CD14-positive monocyte (primary cell): ENCODE results near the gene PRLR. TPM values are rescaled to one million over a fixed set of nuclear protein-coding genes. Genes with fewer than 3 reads are reported as not detected.

Experiments
- DNase-seq, 3 donors: peaks; one replicate each; pipeline ENCODE4 v3.0.0-alpha.2; 2011 to 2022
- H2AFZ ChIP-seq: 2 replicates; pipeline ENCODE4 v1.6.0; 2012; ENCODE audit warnings: mild to moderate bottlenecking, low read depth, low read length, inconsistent platforms; ENCODE audit not compliant: insufficient read depth, poor library complexity, severe bottlenecking
- H3K27ac ChIP-seq, 2 donors: 1 replicate in 1 of 2; 2 replicates in 1 of 2; pipeline ENCODE4 v1.5.1; 2012 to 2013; ENCODE audit warnings: low read length in 2 of 2, control low read depth in 1 of 2, inconsistent platforms in 1 of 2, low read depth in 1 of 2, mild to moderate bottlenecking in 1 of 2
- H3K27me3 ChIP-seq, 2 donors: one replicate each; pipeline versions ENCODE4 v1.6.0 to v1.6.1; 2011 to 2013; ENCODE audit warnings: low read length in 2 of 2; ENCODE audit not compliant: control insufficient read depth in 2 of 2, insufficient read depth in 2 of 2
- H3K36me3 ChIP-seq, 2 donors: replicated peaks in 1 of 2; 1 replicate in 1 of 2; 2 replicates in 1 of 2; pipeline versions ENCODE4 v1.5.1 to v1.6.1; 2012 to 2013; ENCODE audit warnings: low read length in 2 of 2, control low read depth in 1 of 2, inconsistent platforms in 1 of 2, mild to moderate bottlenecking in 1 of 2; ENCODE audit not compliant: insufficient read depth in 2 of 2, control insufficient read depth in 1 of 2
- H3K4me1 ChIP-seq, 2 donors: 1 replicate in 1 of 2; 2 replicates in 1 of 2; pipeline versions ENCODE4 v1.5.1 to v1.6.1; 2012 to 2013; ENCODE audit warnings: low read length in 2 of 2, control low read depth in 1 of 2, inconsistent platforms in 1 of 2, mild to moderate bottlenecking in 1 of 2, moderate library complexity in 1 of 2; ENCODE audit not compliant: insufficient read depth in 2 of 2, control insufficient read depth in 1 of 2
- H3K4me2 ChIP-seq: replicated peaks from 2 replicates; pipeline ENCODE3; 2012; ENCODE audit warnings: low read length, moderate library complexity, mild to moderate bottlenecking; ENCODE audit not compliant: poor library complexity, severe bottlenecking; ENCODE audit errors: extremely low read depth
- H3K4me3 ChIP-seq, 3 experiments: fragments of 200-600 bp in 1 of 3; sonication (generic) in 1 of 3; replicated peaks in 1 of 3; 1 replicate in 2 of 3; 2 replicates in 1 of 3; pipeline ENCODE4 v1.5.1; 2011 to 2013; ENCODE audit warnings: low read length in 3 of 3, mild to moderate bottlenecking in 3 of 3, control low read depth in 2 of 3, low read depth in 2 of 3, inconsistent platforms in 1 of 3, moderate library complexity in 1 of 3
- H3K79me2 ChIP-seq: 2 replicates; pipeline ENCODE4 v1.6.0; 2012; ENCODE audit warnings: mild to moderate bottlenecking, control low read depth, inconsistent platforms, low read length, moderate library complexity; ENCODE audit not compliant: insufficient read depth
- H3K9ac ChIP-seq: 2 replicates; pipeline ENCODE4 v1.6.0; 2017; ENCODE audit warnings: low read length, mild to moderate bottlenecking; ENCODE audit not compliant: insufficient read depth, poor library complexity, severe bottlenecking
- H3K9me3 ChIP-seq, 2 donors: replicated peaks in 1 of 2; 1 replicate in 1 of 2; 2 replicates in 1 of 2; pipeline versions ENCODE4 v1.5.1 to v1.6.1; 2012 to 2013; ENCODE audit warnings: low read length in 2 of 2, control low read depth in 1 of 2; ENCODE audit not compliant: control insufficient read depth in 1 of 2, insufficient read depth in 1 of 2
- H4K20me1 ChIP-seq: 2 replicates; pipeline ENCODE4 v1.6.0; 2012; ENCODE audit warnings: mild to moderate bottlenecking, low read length, control low read depth, moderate library complexity; ENCODE audit not compliant: insufficient read depth
- H3K27ac Mint-ChIP-seq, 7 donors: one replicate each; pipeline ENCODE4 v1.8.0; 2020; ENCODE audit warnings: mild to moderate bottlenecking in 7 of 7, mixed read lengths in 7 of 7, moderate library complexity in 6 of 7, inconsistent platforms in 2 of 7
- H3K27me3 Mint-ChIP-seq, 3 donors: one replicate each; pipeline ENCODE4 v1.8.0; 2021 to 2022; ENCODE audit warnings: low read depth in 3 of 3, mild to moderate bottlenecking in 3 of 3, mixed read lengths in 3 of 3, moderate library complexity in 3 of 3, inconsistent platforms in 1 of 3
- H3K36me3 Mint-ChIP-seq, 2 donors: one replicate each; pipeline ENCODE4 v1.8.0; 2020; ENCODE audit warnings: mixed read lengths in 2 of 2, inconsistent platforms in 1 of 2, mild to moderate bottlenecking in 1 of 2
- H3K4me1 Mint-ChIP-seq: one replicate; pipeline ENCODE4 v1.8.0; 2020; ENCODE audit warnings: mild to moderate bottlenecking, mixed read lengths
- H3K4me3 Mint-ChIP-seq, 2 donors: one replicate each; pipeline ENCODE4 v1.8.0; 2020; ENCODE audit warnings: mild to moderate bottlenecking in 2 of 2, mixed read lengths in 2 of 2, moderate library complexity in 1 of 2
- H3K9me3 Mint-ChIP-seq, 7 donors: one replicate each; pipeline ENCODE4 v1.8.0; 2020 to 2022; ENCODE audit warnings: mixed read lengths in 7 of 7, mild to moderate bottlenecking in 6 of 7, moderate library complexity in 6 of 7, inconsistent platforms in 2 of 7
- CTCF ChIP-seq: fragments of 200-600 bp; IDR thresholded peaks from one replicate; pipeline ENCODE4 v1.8.0; 2022; ENCODE audit warnings: antibody characterized with exemption, mild to moderate bottlenecking
- WGBS: methylation state at CpG from one replicate; pipeline ENCODE4 v1.1.5; 2013; ENCODE audit warnings: missing lambda C conversion rate; ENCODE audit not compliant: insufficient coverage; 5-methylcytosine and 5-hydroxymethylcytosine counted together
- intact Hi-C, 2 donors: fragments of 100-400 bp; cut with micrococcal nuclease; formaldehyde crosslinking; loops; one replicate each; pipeline versions ENCODE4 v1.15.0 to v1.15.1; 2023
- polyA plus RNA-seq, 3 donors: library from polyadenylated mRNA; depleted of rRNA in 1 of 3; unstranded in 2 of 3; stranded (reverse) in 1 of 3; fragments of 300-500 nt in 2 of 3; fragments of >200 nt in 1 of 3; fragmentation: Illumina TruSeq in 2 of 3; gene quantifications; 1 replicate in 2 of 3; 2 replicates in 1 of 3; pipeline ENCODE4 v1.2.3, GENCODE V29; 2012 to 2021

PRLR gene
- polyA plus RNA-seq, 3 donors = 0.12 to 1.7 (median 0.88) TPM

DNA sequence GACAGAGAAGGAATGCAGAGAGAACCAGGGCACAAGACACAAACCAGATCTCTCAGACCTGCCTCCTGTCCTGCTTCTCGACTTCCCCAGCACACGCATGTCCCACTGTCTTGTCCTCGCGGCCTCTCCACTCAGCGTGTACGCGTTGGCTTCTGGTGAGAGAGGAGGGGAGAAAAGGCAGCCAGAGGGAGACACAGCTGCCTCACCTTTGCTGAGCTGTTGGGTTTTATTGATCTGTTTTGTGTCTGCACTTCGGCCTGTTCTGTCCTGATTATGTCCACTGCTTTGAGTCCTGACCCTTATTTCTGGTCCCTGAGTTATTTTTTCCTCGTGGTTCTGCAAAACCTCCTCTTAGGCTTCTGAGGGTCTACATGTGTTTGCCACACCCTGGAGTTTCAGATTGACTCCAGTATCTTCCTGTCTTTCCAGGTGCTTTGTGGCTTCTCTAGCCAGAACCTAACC, 95.0 kb downstream of the PRLR start:
- Histone ChIP-seq H3K9ac (no peak overlapping the region), H3K9me3 (no peaks in the 10 kb centered on the region), H3K4me3 (no peak overlapping the region), H3K4me1 (peaks cover 0 to 7% of the 10 kb centered on the region in 2 donors), H3K79me2 (peaks cover 4% of the 10 kb centered on the region), H3K27me3 (no peaks in the 10 kb centered on the region), H2AFZ (no peak overlapping the region), H3K4me2 (no peak overlapping the region), H4K20me1 (no peaks in the 10 kb centered on the region), H3K36me3 (no peaks in the 10 kb centered on the region), H3K27ac (no peak overlapping the region)
- peak overlapping the region in 2 of 7 donors; percentile 21 to 77 for H3K27ac Mint-ChIP-seq
- H3K4me3 Mint-ChIP-seq = no peak overlapping the region
- H3K36me3 Mint-ChIP-seq = peaks cover 19 to 33% of the 10 kb centered on the region in 2 donors
- WGBS = 96% methylated on average over 7 of the region's 9 CpGs
- DNase-seq = no peak
- peaks cover 0 to 2% (median 0%) of the 10 kb centered on the region in 7 donors for H3K9me3 Mint-ChIP-seq
- peaks cover 21% of the 10 kb centered on the region for H3K4me1 Mint-ChIP-seq
- no peak for TF ChIP-seq CTCF
- H3K27me3 Mint-ChIP-seq = peaks cover 0 to 3% (median 0%) of the 10 kb centered on the region in 3 donors
- intact Hi-C loops = no loop called here

DNA sequence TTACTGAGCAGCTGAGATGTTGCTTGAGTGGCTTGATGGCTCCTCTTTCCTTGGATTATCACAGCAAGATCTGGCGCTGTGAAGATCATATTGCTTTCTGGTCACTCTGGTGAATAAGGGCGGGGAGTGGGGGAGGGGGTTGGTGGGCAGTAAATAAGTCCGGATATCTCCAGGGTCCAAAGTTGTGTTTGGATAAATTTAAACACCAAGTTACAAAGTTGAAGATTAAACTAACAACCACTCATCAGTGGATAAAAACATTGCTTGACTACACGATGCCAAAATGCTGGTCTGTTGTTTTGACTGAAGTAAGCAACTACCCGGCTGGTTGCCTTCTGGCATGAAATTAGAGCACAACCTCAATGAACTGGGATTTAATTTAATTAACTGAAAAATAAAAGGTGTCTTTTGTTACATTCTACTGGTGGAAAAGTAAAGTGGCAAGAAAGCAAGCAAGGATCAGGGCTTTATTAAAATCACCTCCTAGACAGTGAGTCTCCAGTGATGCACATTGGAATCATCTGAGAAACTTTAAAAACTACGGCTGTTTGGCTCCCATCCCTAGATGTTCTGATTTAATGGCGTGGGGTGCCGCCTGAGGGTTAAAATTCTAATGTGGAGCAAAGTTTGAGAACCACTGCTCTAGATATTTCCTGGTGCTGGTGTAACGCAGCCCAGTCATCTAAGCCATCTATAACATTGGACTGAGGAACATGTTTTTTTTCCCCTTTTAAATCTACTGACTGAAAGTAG, 95.8 kb downstream of the PRLR start:
- Mint-ChIP-seq H3K4me3 (no peak overlapping the region), H3K36me3 (peaks cover 21 to 36% of the 10 kb centered on the region in 2 donors), H3K4me1 (peaks cover 28% of the 10 kb centered on the region), H3K27me3 (peaks cover 0 to 5% (median 0%) of the 10 kb centered on the region in 3 donors), H3K9me3 (peaks cover 0 to 2% (median 0%) of the 10 kb centered on the region in 7 donors), H3K27ac (no peak overlapping the region)
- WGBS = no CpG with 5 or more reads among the region's 9 CpGs
- Histone ChIP-seq H3K4me3 (no peak overlapping the region), H3K27ac (no peak overlapping the region), H3K79me2 (peaks cover 4% of the 10 kb centered on the region), H3K4me2 (no peak overlapping the region), H3K36me3 (no peaks in the 10 kb centered on the region), H2AFZ (no peak overlapping the region), H3K9me3 (no peaks in the 10 kb centered on the region), H3K9ac (no peak overlapping the region), H3K27me3 (no peaks in the 10 kb centered on the region), H3K4me1 (peaks cover 0 to 7% of the 10 kb centered on the region in 2 donors), H4K20me1 (no peaks in the 10 kb centered on the region)
- intact Hi-C loops = no loop called here
- no peak for TF ChIP-seq CTCF
- no peak for DNase-seq
